Mucosa of rectum (tissue), 2 donors: ENCODE data around the gene ARF3.

ENCODE experiments used
- H3K27ac ChIP-seq, 2 donors: one replicate each; pipeline ENCODE4 v1.7.0; 2013; ENCODE audit warnings: inconsistent platforms in 2 of 2, low read depth in 2 of 2, low read length in 2 of 2
- H3K27me3 ChIP-seq, 2 donors: one replicate each; pipeline ENCODE4 v1.7.0; 2013; ENCODE audit warnings: low read length in 2 of 2; ENCODE audit not compliant: control insufficient read depth in 2 of 2, insufficient read depth in 2 of 2
- H3K36me3 ChIP-seq, 2 donors: one replicate each; pipeline ENCODE4 v1.7.0; 2013; ENCODE audit warnings: low read length in 2 of 2; ENCODE audit not compliant: control insufficient read depth in 2 of 2, insufficient read depth in 2 of 2
- H3K4me1 ChIP-seq, 2 donors: one replicate each; pipeline ENCODE4 v1.7.0; 2013; ENCODE audit warnings: low read length in 2 of 2, mild to moderate bottlenecking in 1 of 2; ENCODE audit not compliant: control insufficient read depth in 2 of 2, insufficient read depth in 2 of 2
- H3K4me3 ChIP-seq, 2 donors: one replicate each; pipeline ENCODE4 v1.7.0; 2013; ENCODE audit warnings: low read length in 2 of 2
- H3K9ac ChIP-seq, 2 donors: one replicate each; pipeline ENCODE4 v1.7.0; 2013; ENCODE audit warnings: low read length in 2 of 2, low read depth in 1 of 2, mild to moderate bottlenecking in 1 of 2
- H3K9me3 ChIP-seq, 2 donors: one replicate each; pipeline ENCODE4 v1.7.0; 2013; ENCODE audit warnings: low read length in 2 of 2; ENCODE audit not compliant: control insufficient read depth in 2 of 2
- donor health status: healthy.
- donor health status: Normal muscosa, but diverticular disease.

Gene ARF3

DNA sequence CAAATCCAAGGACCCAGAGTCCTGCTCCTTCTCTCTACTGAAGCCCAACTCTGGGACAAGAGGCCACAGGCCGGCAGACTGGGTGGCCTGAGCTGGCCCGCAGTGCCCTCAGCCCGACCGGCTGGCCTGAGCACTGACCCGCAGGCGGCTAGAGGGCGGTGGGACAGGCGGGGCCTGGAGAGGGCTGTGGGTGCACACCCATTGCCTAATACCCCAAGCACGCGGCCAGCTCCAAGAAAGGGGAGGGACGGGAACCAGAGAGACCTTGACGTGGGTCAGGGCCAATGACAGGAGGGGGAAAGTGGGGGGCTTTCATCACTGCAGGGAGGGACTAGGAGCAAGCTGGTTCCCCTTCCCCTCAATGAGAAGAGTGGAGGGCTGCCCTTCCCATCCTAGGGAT, 16.2 kb upstream of the ARF3 start:
- no peak overlapping the region for H3K4me3 ChIP-seq
- H3K4me1 ChIP-seq, result peaks cover 23 to 32% of the 10 kb centered on the region in 2 donors
- no peak overlapping the region for H3K9ac ChIP-seq
- peaks cover 56 to 70% of the 10 kb centered on the region in 2 donors for H3K27me3 ChIP-seq
- no peak overlapping the region for H3K27ac ChIP-seq
- H3K36me3 ChIP-seq, result no peaks in the 10 kb centered on the region
- peaks cover 0 to 2% of the 10 kb centered on the region in 2 donors for H3K9me3 ChIP-seq

DNA sequence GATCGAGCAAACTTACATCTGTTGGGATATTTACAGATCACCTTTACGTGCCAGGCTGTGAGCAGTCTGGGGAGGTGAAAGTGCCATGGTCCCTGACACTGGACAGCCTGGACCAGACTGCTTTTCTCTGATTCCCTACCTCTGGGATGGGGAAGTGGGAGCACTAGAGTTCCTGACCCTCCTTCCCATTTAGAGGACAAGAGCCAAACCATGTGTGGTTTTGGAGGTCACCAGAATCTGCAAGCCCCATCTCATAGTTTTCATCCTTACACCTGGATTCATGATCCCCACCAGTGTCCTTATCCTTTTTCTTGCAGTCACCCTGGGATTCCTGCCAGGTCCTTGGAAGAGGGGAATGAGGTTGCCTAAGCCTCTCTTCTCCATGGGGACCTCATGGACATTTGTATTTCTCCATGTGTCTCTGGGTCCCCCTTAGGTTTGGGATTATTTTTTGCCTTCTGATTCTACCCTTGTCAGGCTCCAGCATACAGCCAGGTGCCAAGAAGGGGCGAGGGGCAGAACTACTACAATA, 15.7 kb upstream of the ARF3 start:
- Histone ChIP-seq H3K9me3 (peaks cover 0 to 2% of the 10 kb centered on the region in 2 donors), H3K27ac (no peak overlapping the region), H3K9ac (no peak overlapping the region), H3K36me3 (no peaks in the 10 kb centered on the region), H3K27me3 (peaks cover 53 to 65% of the 10 kb centered on the region in 2 donors), H3K4me1 (peaks cover 21 to 31% of the 10 kb centered on the region in 2 donors), H3K4me3 (no peak overlapping the region)

DNA sequence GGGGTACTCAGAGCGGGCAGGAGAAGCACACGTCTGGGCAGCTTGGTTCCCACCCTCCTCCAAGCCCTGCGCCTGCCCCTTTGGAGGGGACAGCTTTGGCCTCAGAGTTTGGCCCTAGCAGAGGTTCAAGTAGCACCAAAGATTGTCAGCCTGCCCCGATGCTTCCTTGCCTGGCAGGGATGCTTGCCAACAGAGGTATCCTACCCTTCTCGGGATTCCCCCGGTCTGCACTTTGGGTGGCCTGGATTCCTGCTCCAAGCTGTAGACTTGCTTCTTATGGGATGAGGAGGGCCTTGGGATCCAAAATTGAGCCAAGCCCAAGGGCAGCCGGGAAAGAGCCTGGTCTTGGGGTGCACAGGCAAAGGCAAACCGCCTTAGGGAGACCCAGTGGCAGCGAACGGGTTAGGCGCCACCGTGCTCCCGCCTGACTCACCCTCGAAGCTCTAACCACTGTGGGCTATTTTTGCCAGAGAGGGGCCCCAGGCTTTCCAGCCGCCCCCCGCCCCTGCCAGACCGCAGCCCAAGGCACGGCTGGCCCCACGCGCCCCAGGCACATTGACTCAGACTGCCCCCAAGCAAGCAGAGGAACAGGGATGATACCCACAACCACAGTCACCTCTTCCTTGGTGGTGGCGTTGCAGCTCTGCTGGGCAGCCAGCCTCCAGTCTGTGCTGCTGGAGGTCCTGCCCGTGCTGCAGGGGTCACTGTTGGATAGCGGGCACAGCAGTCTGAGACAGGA, 15.1 kb upstream of the ARF3 start:
- Histone ChIP-seq H3K4me1 (peaks cover 21 to 28% of the 10 kb centered on the region in 2 donors), H3K36me3 (no peaks in the 10 kb centered on the region), H3K9me3 (no peaks in the 10 kb centered on the region), H3K27me3 (peaks cover 50 to 60% of the 10 kb centered on the region in 2 donors), H3K27ac (no peak overlapping the region), H3K4me3 (no peak overlapping the region), H3K9ac (no peak overlapping the region)

DNA sequence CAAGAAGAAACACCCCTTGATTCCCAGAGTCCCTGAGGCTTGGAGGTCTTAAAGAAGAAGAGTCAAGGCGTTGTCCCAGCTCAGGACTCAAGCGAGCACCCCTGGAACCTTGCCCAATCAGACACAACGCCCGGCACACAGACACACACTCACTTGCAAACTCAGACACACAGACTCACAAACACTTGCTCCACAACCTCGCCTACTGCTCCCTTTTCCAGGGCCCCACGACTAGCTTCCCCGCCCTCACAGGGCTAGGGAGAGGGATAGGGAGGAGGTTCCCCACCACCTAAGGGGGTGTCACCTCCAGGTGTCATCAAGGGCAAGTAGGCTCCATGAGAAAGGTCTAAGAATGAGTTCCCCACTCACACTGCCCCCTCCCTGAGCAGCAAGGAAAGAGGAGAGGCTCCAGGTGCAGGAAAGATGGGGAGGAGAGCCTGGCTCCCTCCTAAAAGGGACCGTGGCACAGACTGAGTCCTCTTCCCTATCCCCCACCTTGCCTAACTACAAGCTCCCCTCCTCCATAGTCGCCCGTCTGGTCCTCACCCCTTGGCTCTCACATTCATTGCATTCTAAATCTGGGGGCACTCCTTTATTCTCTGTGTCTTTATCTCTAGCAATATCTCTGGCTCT, 13.5 kb upstream of the ARF3 start:
- no peak overlapping the region for H3K9ac ChIP-seq
- H3K27me3 ChIP-seq, result peaks cover 43 to 53% of the 10 kb centered on the region in 2 donors
- H3K27ac ChIP-seq, result no peak overlapping the region
- H3K9me3 ChIP-seq, result no peaks in the 10 kb centered on the region
- no peak overlapping the region for H3K4me3 ChIP-seq
- no peaks in the 10 kb centered on the region for H3K36me3 ChIP-seq
- peaks cover 21 to 25% of the 10 kb centered on the region in 2 donors for H3K4me1 ChIP-seq

DNA sequence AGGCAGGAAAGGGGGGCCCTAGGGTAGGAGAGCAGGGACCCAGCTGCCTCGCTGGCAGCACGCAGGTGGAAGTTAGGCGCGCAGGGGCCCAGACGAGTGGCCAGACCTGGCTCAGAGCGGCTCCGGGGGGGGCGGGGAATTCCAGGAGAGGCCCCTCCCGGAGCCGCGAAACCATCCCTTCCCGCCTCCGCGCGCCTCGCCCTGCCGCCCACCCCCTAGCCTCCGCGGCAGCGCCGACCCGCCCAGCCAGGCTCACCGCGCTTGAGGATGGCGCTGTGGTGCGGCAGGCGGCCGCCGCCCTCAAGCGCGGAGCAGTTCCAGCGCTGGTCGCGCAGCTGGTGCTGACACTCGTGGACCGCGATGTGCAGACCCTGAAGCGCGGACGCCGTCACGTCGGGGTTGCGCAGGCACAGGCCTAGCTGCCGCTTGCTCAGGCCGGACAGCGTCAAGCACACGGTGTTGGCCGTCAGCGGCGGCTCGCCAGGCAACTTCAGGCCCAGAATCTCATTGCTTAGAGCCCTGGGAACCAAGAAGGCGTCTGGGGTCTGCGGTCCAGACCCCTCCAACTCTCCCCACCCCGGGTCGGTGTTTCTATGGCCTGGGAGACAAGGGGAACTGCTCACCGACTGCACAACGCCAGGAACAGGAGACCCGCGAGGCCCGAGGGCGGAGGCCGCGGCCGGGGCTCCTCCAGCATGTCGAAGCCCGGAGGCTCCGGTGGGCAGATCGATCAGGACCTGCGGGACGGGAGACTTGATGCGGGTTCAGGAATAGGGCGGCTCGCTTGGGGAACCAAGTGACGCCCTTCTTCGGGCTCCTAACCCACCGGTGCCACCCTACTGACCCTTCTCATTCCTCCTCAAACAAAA, 12.8 kb upstream of the ARF3 start:
- Histone ChIP-seq H3K27ac (no peak overlapping the region), H3K9ac (no peak overlapping the region), H3K36me3 (no peaks in the 10 kb centered on the region), H3K27me3 (peaks cover 40 to 48% of the 10 kb centered on the region in 2 donors), H3K4me3 (no peak overlapping the region), H3K4me1 (peaks cover 21 to 25% of the 10 kb centered on the region in 2 donors), H3K9me3 (no peaks in the 10 kb centered on the region)

DNA sequence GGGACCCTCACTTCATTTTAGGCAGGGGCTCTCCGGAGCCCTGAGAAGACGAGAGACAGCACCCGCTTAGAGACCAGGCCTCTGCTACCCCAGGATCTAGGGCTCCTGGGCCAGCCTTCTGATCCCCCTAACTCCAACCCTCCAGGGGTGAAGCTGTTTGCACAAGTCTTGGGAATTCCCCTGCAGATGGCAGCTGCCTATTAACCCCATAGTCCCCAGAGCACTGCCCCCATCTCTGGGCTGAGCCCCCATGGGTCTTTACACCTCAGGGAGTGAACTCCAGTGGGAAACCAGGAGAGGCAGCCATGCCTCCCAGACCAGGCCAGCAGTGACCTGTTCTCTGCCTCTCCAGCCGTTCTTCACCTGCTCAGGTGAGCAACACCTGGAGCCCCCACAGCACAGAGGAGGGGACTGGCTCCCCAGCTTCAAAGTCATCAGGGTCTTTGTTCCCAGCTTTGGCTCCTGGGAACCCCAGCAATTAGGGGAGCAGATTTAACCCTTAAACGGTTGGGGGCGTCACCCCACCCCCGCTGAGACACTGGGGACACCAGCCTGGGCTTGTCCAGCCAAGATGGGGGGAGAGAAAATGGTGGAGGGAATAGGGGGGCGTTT, 12.0 kb upstream of the ARF3 start:
- Histone ChIP-seq H3K4me3 (no peak overlapping the region), H3K4me1 (peaks cover 21 to 25% of the 10 kb centered on the region in 2 donors), H3K9me3 (no peaks in the 10 kb centered on the region), H3K9ac (no peak overlapping the region), H3K27ac (no peak overlapping the region), H3K27me3 (peaks cover 37 to 46% of the 10 kb centered on the region in 2 donors), H3K36me3 (no peaks in the 10 kb centered on the region)

DNA sequence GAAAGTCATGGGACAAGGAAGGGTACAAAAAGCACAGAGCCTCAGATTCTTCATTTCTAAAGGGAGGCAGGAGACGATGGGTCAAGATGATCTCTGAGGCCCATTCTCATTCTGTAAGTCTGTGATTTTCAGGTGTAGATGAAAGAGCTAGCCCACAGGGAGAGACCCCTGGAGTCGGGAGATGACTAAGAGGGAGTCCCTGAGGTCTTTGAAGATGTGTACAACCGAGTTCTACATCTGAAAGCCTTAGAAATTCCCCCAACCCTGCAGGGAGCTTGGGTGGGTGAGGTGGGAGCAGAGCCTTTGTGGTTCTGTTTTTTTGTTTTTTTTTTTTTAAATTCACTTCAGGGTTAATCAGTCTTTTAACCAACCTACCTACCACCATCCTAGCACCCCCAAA, 11.2 kb upstream of the ARF3 start:
- Histone ChIP-seq H3K4me1 (peaks cover 21 to 25% of the 10 kb centered on the region in 2 donors), H3K4me3 (no peak overlapping the region), H3K36me3 (no peaks in the 10 kb centered on the region), H3K27ac (no peak overlapping the region), H3K9me3 (no peaks in the 10 kb centered on the region), H3K27me3 (peaks cover 30 to 38% of the 10 kb centered on the region in 2 donors), H3K9ac (no peak overlapping the region)

DNA sequence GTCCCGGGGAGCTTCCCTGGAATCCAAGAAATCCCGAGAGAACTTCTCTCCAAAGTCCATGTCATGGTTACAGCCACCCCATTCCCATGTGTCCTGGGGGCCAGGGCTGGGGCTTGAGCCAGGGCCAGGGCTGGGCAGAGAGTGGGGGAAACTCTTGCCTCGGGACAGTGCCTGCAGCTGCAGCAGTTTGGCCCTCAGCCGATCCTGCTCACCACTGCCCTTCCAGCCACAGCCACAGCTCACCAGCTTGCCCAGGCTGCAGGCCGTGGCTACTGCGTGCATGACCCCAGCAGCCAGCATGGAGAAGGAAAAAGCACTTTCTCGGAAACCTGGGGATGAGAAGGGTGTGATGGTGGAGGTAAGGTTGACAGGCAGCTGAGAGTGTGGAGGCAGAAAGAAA, 10.7 kb upstream of the ARF3 start:
- Histone ChIP-seq H3K36me3 (no peaks in the 10 kb centered on the region), H3K9ac (no peak overlapping the region), H3K27ac (no peak overlapping the region), H3K9me3 (no peaks in the 10 kb centered on the region), H3K4me1 (peaks cover 21 to 25% of the 10 kb centered on the region in 2 donors), H3K27me3 (peaks cover 25 to 33% of the 10 kb centered on the region in 2 donors), H3K4me3 (no peak overlapping the region)

DNA sequence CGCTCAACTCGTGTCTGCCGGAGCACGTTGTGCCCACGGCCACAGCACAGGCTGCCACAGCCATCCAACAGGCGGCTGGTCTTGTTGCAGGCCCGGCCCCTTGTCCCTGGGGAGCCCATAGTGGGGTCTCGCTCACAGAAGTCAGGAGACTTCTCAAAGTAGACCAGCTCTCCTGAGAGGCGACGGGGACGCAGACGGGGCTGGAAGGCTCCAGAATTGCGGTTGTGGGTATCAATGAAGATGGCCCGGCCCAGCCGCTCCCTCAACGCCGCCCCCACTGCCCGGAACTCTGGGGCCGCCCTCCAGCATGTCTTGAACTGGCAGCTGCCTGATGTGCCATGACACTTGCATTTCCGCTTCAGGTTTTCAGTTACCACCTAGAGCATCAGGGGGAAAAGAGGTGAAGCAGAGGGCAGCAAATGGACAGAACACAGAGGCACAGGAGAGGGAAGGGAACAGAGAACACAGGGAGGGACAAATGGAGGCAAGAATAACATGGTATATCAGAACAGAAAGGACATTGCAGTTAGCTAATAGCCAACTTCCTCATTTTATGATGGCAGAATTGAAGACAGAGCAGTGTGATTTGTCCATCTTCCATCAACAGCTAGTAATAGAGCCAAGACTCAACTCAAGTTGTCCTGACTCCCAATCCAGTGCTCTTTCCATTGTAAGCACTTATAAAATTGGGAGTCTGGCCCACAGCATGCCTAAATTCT, 9.0 kb upstream of the ARF3 start:
- Histone ChIP-seq H3K27me3 (peaks cover 15 to 17% of the 10 kb centered on the region in 2 donors), H3K36me3 (no peaks in the 10 kb centered on the region), H3K9me3 (no peaks in the 10 kb centered on the region), H3K27ac (no peak overlapping the region), H3K4me3 (no peak overlapping the region), H3K9ac (no peak overlapping the region), H3K4me1 (peaks cover 19 to 21% of the 10 kb centered on the region in 2 donors)
